DND-41 (cell line): ENCODE results near the gene AXIN1.

ENCODE experiments used
- ATAC-seq: fragments of 200-7000 bp; cut with Tn5 transposase; 3 replicates; pipeline ENCODE4 v1.9.1; 2021; ENCODE audit warnings: low read depth; ENCODE audit not compliant: insufficient read depth
- DNase-seq: peaks from one replicate; pipeline ENCODE4 v3.0.0-alpha.2; 2020
- H2AFZ ChIP-seq: 2 replicates; pipeline ENCODE4 v1.6.0; 2012; ENCODE audit warnings: low read depth, low read length
- H3K27ac ChIP-seq: 2 replicates; pipeline ENCODE4 v1.5.1; 2012; ENCODE audit warnings: low read length, inconsistent platforms
- H3K27me3 ChIP-seq: fragments of 200-600 bp; sonication (generic); 2 replicates; pipeline ENCODE4 v1.6.0; 2012; ENCODE audit warnings: low read length, mild to moderate bottlenecking, inconsistent platforms; ENCODE audit not compliant: insufficient read depth, poor library complexity
- H3K36me3 ChIP-seq: 2 replicates; pipeline ENCODE4 v1.5.1; 2012; ENCODE audit warnings: low read length, inconsistent platforms; ENCODE audit not compliant: insufficient read depth
- H3K4me1 ChIP-seq: 2 replicates; pipeline ENCODE4 v1.5.1; 2012; ENCODE audit warnings: mild to moderate bottlenecking, low read length; ENCODE audit not compliant: insufficient read depth
- H3K4me2 ChIP-seq: 2 replicates; pipeline ENCODE4 v1.6.0; 2012; ENCODE audit warnings: mild to moderate bottlenecking, moderate library complexity, low read length, inconsistent platforms; ENCODE audit not compliant: insufficient read depth
- H3K4me3 ChIP-seq, 2 experiments: fragments of 200-600 bp in 1 of 2; shearing (Covaris generic) in 1 of 2; 2 replicates each; pipeline ENCODE4 v1.5.1; 2012 to 2016; ENCODE audit warnings: inconsistent platforms in 2 of 2, low read length in 2 of 2, mild to moderate bottlenecking in 2 of 2, low read depth in 1 of 2, moderate library complexity in 1 of 2
- H3K79me2 ChIP-seq: 2 replicates; pipeline ENCODE4 v1.6.0; 2012; ENCODE audit warnings: low read length, inconsistent platforms; ENCODE audit not compliant: insufficient read depth
- H3K9ac ChIP-seq: 2 replicates; pipeline ENCODE4 v1.6.0; 2012; ENCODE audit warnings: low read depth, mild to moderate bottlenecking, inconsistent platforms, low read length, moderate library complexity
- H3K9me3 ChIP-seq: 2 replicates; pipeline ENCODE4 v1.5.1; 2012; ENCODE audit warnings: low read length, moderate library complexity, mild to moderate bottlenecking, inconsistent platforms; ENCODE audit not compliant: insufficient read depth, severe bottlenecking
- H4K20me1 ChIP-seq: 2 replicates; pipeline ENCODE4 v1.6.0; 2012; ENCODE audit warnings: low read length; ENCODE audit not compliant: insufficient read depth
- CTCF ChIP-seq: IDR thresholded peaks from 2 replicates; pipeline ENCODE4 v1.5.1; 2012; ENCODE audit warnings: borderline replicate concordance, low read length, moderate library complexity, mild to moderate bottlenecking; ENCODE audit not compliant: poor library complexity, severe bottlenecking; ENCODE audit errors: extremely low read depth
- EZH2 ChIP-seq: IDR thresholded peaks from 3 replicates; pipeline ENCODE4 v1.6.1; 2012; ENCODE audit warnings: borderline replicate concordance, low read depth, mild to moderate bottlenecking, moderate library complexity, low read length, inconsistent platforms; ENCODE audit not compliant: severe bottlenecking

AXIN1 gene

GRCh38 chr16:264440-264951 lies 88.0 kb downstream of the AXIN1 start:
- Histone ChIP-seq H3K79me2 (no peaks in the 10 kb centered on the region), H2AFZ (no peak overlapping the region), H3K27me3 (no peaks in the 10 kb centered on the region), H3K4me2 (no peak overlapping the region), H3K36me3 (peaks cover 52% of the 10 kb centered on the region), H3K9ac (no peak overlapping the region), H3K9me3 (no peaks in the 10 kb centered on the region), H3K4me3 (no peak overlapping the region), H3K27ac (no peak overlapping the region), H3K4me1 (no peaks in the 10 kb centered on the region), H4K20me1 (no peaks in the 10 kb centered on the region)
- DNase-seq: no peak
- TF ChIP-seq CTCF (no peak), EZH2 (no peak)
- no peak for ATAC-seq

- Histone ChIP-seq H3K9me3 (no peaks in the 10 kb centered on the region), H3K4me3 (no peak overlapping the region), H3K36me3 (peaks cover 52% of the 10 kb centered on the region), H4K20me1 (no peaks in the 10 kb centered on the region), H3K4me2 (no peak overlapping the region), H2AFZ (no peak overlapping the region), H3K9ac (no peak overlapping the region), H3K4me1 (no peaks in the 10 kb centered on the region), H3K79me2 (no peaks in the 10 kb centered on the region), H3K27me3 (no peaks in the 10 kb centered on the region), H3K27ac (no peak overlapping the region)
- no peak for TF ChIP-seq CTCF
- TF ChIP-seq EZH2: no peak
- DNase-seq: no peak
- no peak for ATAC-seq
These were observed 88.6 kb downstream of the AXIN1 start for GRCh38 chr16:263944-264343.

GRCh38 chr16:263182-263774 lies 89.2 kb downstream of the AXIN1 start:
- H3K4me2 ChIP-seq: no peak overlapping the region
- H3K36me3 ChIP-seq: peaks cover 52% of the 10 kb centered on the region
- no peak for ATAC-seq
- no peak for DNase-seq
- H4K20me1 ChIP-seq: no peaks in the 10 kb centered on the region
- TF ChIP-seq EZH2 (no peak), CTCF (no peak)
- H3K27me3 ChIP-seq: no peaks in the 10 kb centered on the region
- H2AFZ ChIP-seq: no peak overlapping the region
- no peaks in the 10 kb centered on the region for H3K9me3 ChIP-seq
- H3K4me1 ChIP-seq: no peaks in the 10 kb centered on the region
- H3K9ac ChIP-seq: no peak overlapping the region
- no peak overlapping the region for H3K27ac ChIP-seq
- H3K4me3 ChIP-seq: no peak overlapping the region
- H3K79me2 ChIP-seq: no peaks in the 10 kb centered on the region
